ENCODE data around the gene SMYD3.

SMYD3 gene

GRCh38 chr1:246269466-246269865 is 237.6 kb downstream of the SMYD3 start:
- DNase-seq = no peak

GRCh38 chr1:246267896-246268295 is 239.2 kb downstream of the SMYD3 start:
- no peak for DNase-seq

GRCh38 chr1:246267426-246267825 is 239.7 kb downstream of the SMYD3 start:
- no peak for DNase-seq

GRCh38 chr1:246265481-246265880 is 241.6 kb downstream of the SMYD3 start:
- DNase-seq = no peak

- no peak for DNase-seq
These were observed 244.8 kb downstream of the SMYD3 start for GRCh38 chr1:246262281-246262680.

- no peak for DNase-seq
These were observed 245.4 kb downstream of the SMYD3 start for GRCh38 chr1:246261639-246262038.

- DNase-seq = no peak
These were observed 248.8 kb downstream of the SMYD3 start for GRCh38 chr1:246258250-246258649.

GRCh38 chr1:246255773-246256172 is 251.3 kb downstream of the SMYD3 start:
- DNase-seq = no peak

- no peak for DNase-seq
These were observed 252.2 kb downstream of the SMYD3 start for GRCh38 chr1:246254854-246255253.

- no peak for DNase-seq
These were observed 260.6 kb downstream of the SMYD3 start for GRCh38 chr1:246246430-246246829.

GRCh38 chr1:246245541-246245940 is 261.5 kb downstream of the SMYD3 start:
- no peak for DNase-seq

GRCh38 chr1:246232126-246232525 is 275.0 kb downstream of the SMYD3 start:
- DNase-seq = no peak

- DNase-seq = peak in 1 of 2 donors; percentile 53
These were observed 281.0 kb downstream of the SMYD3 start for GRCh38 chr1:246226041-246226440.

GRCh38 chr1:246221485-246222255 is 285.4 kb downstream of the SMYD3 start:
- no peak for DNase-seq

- no peak for DNase-seq
These were observed 286.5 kb downstream of the SMYD3 start for GRCh38 chr1:246220495-246221065.

- DNase-seq = no peak
These were observed 287.5 kb downstream of the SMYD3 start for GRCh38 chr1:246219508-246220030.

- peak in 1 of 2 donors; percentile 56 for DNase-seq
These were observed 288.4 kb downstream of the SMYD3 start for GRCh38 chr1:246218686-246219085.

- DNase-seq = no peak
These were observed 290.2 kb downstream of the SMYD3 start for GRCh38 chr1:246216906-246217305.

GRCh38 chr1:246215510-246215903 is 291.6 kb downstream of the SMYD3 start:
- DNase-seq = peak; percentile 27 to 79

GRCh38 chr1:246214708-246215509 is 292.2 kb downstream of the SMYD3 start:
- DNase-seq = peak; percentile 97

- DNase-seq = no peak
These were observed 293.1 kb downstream of the SMYD3 start for GRCh38 chr1:246213947-246214346.

GRCh38 chr1:246213502-246213901 is 293.6 kb downstream of the SMYD3 start:
- no peak for DNase-seq

- no peak for DNase-seq
These were observed 294.0 kb downstream of the SMYD3 start for GRCh38 chr1:246213036-246213435.
